ENCODE results near the gene PLCH2. TPM values are rescaled to one million over a fixed set of nuclear protein-coding genes. Genes with fewer than 3 reads are reported as not detected.
"Not testable (repeated sequence)": the region's sequence is repeated elsewhere in the genome, so short reads cannot be mapped to it uniquely, and the experiment has no call there.

Gene PLCH2
- total and polyA plus RNA-seq, 7 donors = 0.04 to 0.60 (median 0.09) TPM; not detected in 1

DNA sequence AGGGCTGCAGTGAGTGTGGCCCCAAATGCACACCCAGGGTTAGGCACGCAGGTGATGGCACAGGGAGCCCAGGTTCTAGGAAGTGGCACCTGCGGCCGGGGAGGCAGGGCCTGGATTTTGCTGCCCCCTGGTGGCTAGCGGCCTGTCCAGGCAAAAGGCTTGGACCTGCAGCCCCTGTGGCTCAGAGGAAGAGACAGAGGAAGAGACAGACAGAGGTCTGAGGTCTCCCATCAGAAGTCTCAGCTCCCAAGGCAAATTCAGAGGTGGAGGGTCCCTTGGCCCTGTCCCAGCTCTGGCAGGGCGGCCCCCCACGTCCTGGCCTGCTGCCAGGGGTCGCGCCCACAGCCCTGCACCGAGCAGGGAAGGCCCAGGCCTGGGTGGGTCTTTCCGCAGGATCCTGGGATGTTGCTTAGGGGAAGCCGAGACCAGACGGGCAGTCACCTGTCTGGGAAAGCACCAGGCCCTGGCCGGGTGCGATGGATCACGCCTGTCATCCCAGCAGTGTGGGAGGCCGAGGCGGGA, 72.0 kb downstream of the PLCH2 start:
- TF ChIP-seq, protein P1, sequence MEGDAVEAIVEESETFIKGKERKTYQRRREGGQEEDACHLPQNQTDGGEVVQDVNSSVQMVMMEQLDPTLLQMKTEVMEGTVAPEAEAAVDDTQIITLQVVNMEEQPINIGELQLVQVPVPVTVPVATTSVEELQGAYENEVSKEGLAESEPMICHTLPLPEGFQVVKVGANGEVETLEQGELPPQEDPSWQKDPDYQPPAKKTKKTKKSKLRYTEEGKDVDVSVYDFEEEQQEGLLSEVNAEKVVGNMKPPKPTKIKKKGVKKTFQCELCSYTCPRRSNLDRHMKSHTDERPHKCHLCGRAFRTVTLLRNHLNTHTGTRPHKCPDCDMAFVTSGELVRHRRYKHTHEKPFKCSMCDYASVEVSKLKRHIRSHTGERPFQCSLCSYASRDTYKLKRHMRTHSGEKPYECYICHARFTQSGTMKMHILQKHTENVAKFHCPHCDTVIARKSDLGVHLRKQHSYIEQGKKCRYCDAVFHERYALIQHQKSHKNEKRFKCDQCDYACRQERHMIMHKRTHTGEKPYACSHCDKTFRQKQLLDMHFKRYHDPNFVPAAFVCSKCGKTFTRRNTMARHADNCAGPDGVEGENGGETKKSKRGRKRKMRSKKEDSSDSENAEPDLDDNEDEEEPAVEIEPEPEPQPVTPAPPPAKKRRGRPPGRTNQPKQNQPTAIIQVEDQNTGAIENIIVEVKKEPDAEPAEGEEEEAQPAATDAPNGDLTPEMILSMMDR (IDR thresholded peaks at IDR 0.05) = peak; percentile 95
- 19 to 26% (median 23%) methylated on average over 17 of the region's 17 CpGs for WGBS, 3 donors

DNA sequence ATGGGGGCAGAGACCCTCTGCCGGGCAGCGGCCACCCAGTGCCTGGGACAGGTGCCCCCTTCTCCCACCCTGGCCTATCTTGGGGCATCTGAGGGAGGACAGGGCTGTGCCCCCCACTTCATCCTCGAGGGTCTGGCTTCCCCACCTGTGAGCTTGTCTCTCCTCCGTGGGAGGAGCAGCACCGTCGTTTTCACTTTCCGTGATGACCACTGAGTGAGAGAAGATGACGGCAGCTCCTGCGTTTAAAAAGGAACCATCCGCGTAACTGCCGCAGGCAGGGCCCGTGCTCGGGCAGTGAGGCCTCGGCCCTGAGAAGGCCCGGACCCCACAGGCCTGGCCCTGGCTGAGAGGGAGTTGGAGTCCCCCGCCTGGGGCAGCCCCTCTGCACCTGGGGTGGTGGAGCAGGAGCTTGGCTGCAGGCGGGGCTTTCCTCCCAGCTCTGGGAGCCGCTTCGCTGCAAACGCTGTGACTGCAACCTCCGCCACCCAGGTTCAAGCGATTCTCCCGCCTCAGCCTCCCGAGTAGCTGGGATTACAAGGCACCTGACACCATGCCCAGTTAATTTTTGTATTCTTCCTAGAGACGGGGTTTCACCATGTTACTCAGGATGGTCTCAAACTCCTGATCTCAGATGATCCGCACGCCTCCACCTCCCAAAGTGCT, 73.4 kb downstream of the PLCH2 start:
- Histone ChIP-seq H3K4me3 (peak overlapping the region; percentile 66), H3K27ac (peak overlapping the region; percentile 77), H3K4me1 (peaks cover 15% of the 10 kb centered on the region), H3K27me3 (ENCODE audit: insufficient read depth in 3 of 3, low read length in 2 of 3) (peaks cover 0 to 22% (median 4%) of the 10 kb centered on the region in 3 donors)
- not testable (repeated sequence) for H3K9me3 ChIP-seq; ATAC-seq; H3K36me3 ChIP-seq (ENCODE audit: insufficient read depth in 1 of 2, low read depth in 1 of 2); DNase-seq
- WGBS, 3 donors = 74 to 82% (median 76%) methylated on average over 23 to 25 of the region's 28 CpGs
- intact Hi-C loops (cut with DNase I) = loop anchor here in 1 of 2 donors (5.0 kb wide), 1 partner anchor 87 kb away; no protein-coding TSS in a partner anchor

More for the DNA sequence above, 72.0 kb downstream of the PLCH2 start:
- H3K27me3 ChIP-seq (ENCODE audit: insufficient read depth in 3 of 3, low read length in 2 of 3) = peaks cover 0 to 34% (median 4%) of the 10 kb centered on the region in 3 donors
- ATAC-seq (peak; percentile 60 to 82 (median 74)), DNase-seq (peak; percentile 80 to 90)
- peak overlapping the region; percentile 83 for H3K27ac ChIP-seq
- no peaks in the 10 kb centered on the region for H3K36me3 ChIP-seq (ENCODE audit: insufficient read depth in 1 of 2, low read depth in 1 of 2)
- H3K9me3 ChIP-seq = no peaks in the 10 kb centered on the region
- H3K4me1 ChIP-seq = peaks cover 15% of the 10 kb centered on the region
- intact Hi-C loops (cut with DNase I) = loop anchor here (1.0 to 5.0 kb wide), 2 partner anchors 86 to 134 kb away; no protein-coding TSS in a partner anchor
- H3K4me3 ChIP-seq = peak overlapping the region; percentile 66

DNA sequence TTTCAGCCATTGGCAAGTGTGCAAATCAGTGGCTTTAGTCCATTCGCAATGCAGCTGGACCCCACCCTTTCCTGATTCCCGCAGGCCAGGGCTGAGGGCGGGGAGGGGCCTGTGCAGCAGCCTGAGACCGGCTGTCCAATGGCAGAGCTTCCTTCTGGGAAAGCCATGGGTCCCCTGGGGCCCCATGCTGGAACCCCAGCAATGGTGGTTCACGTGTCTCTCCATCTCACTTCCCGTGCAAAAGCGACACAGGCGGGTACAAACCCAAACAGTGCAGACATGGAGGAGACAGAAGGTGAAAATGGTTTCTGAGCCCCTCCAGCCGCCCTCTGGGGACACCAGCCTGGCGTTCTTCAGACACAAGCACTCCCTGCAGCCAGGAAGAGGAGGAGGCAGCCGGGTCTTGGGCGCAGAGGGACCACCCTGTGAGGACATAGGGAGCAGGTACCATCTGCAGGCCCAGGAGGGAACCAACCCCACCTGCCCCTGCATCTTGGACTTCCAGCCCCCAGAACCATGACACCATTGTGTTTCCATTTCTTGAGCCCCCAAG, 74.3 kb downstream of the PLCH2 start:
- Histone ChIP-seq H3K4me3 (peak overlapping the region; percentile 66), H3K27me3 (ENCODE audit: insufficient read depth in 3 of 3, low read length in 2 of 3) (peaks cover 0 to 22% (median 6%) of the 10 kb centered on the region in 3 donors), H3K4me1 (peaks cover 15% of the 10 kb centered on the region)
- DNase-seq; H3K36me3 ChIP-seq (ENCODE audit: insufficient read depth in 1 of 2, low read depth in 1 of 2); H3K9me3 ChIP-seq; H3K27ac ChIP-seq; ATAC-seq; intact Hi-C loops (cut with DNase I): not testable (repeated sequence)
- 39 to 47% (median 41%) methylated on average over 8 to 11 of the region's 12 CpGs for WGBS, 3 donors

DNA sequence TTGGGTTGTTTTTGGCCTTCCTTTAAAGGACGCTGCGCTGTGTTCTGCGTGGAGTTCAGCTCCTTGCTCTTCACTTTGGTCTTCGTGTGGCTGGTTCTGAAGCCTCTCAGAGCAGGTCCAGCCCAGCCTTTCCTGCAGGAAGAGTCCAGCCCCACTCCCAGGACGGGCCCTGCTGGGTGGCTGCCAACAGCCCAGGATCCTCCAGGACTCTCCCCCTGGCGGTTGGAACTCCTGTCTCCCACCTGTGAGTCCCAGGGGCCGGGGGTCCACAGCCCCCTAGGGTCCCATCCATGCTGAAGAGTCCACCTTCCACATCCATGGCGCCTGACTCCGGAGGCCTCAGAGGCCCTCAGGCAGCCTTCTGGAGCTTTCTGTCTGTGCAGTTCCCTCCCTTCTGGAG, 75.5 kb downstream of the PLCH2 start:
- H3K27ac ChIP-seq; intact Hi-C loops (cut with DNase I); DNase-seq; ATAC-seq; H3K36me3 ChIP-seq (ENCODE audit: insufficient read depth in 1 of 2, low read depth in 1 of 2); H3K9me3 ChIP-seq: not testable (repeated sequence)
- Histone ChIP-seq H3K27me3 (ENCODE audit: insufficient read depth in 3 of 3, low read length in 2 of 3) (peaks cover 0 to 14% (median 6%) of the 10 kb centered on the region in 3 donors), H3K4me1 (peaks cover 11% of the 10 kb centered on the region), H3K4me3 (peak overlapping the region; percentile 49)
- 69 to 77% (median 74%) methylated on average over 7 to 9 of the region's 9 CpGs for WGBS, 3 donors

DNA sequence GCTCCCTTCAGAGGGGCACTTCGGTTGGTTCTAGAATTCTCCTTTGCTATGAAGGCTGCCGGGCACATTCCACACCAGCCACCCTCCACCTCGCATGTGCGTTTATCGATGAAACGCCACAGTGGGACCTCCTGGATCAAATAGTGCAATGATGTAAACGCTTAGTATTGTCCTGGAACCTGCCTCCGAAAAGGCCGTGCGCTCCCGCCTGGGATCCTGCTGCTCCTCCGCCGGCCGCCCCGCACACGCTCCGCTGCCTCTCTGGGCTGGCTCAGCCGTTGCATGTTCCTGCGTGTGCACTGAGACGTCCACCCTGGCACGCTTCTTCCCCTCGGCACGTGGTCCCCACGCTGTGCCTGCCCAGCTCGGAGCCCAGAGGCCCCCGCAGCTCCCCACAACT, 76.1 kb downstream of the PLCH2 start:
- Histone ChIP-seq H3K4me3 (no peak overlapping the region), H3K4me1 (peaks cover 8% of the 10 kb centered on the region)

DNA sequence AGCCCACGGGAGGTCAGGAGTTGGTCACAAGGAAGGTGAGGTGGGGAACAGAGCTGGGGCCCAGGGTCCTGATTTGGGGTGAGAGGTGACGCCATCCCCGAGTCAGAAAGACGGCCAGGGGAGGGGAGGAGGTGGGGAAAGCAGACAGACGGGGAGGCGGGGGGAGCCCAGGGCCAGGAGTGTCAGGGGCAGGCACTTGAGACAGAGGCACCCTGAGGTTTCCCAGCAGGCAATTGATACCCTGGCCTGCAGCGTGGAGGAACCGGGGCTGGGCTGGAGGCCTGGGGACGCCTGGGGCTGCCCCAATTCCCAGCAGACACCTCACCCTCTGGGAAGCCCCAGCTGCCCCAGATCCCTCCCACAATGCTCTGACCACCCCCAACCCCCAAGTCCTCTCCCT, 77.0 kb downstream of the PLCH2 start:
- H3K27ac ChIP-seq; H3K9me3 ChIP-seq; intact Hi-C loops (cut with DNase I); H3K36me3 ChIP-seq (ENCODE audit: insufficient read depth in 1 of 2, low read depth in 1 of 2); ATAC-seq; H3K4me3 ChIP-seq; DNase-seq; H3K27me3 ChIP-seq (ENCODE audit: insufficient read depth in 3 of 3, low read length in 2 of 3); H3K4me1 ChIP-seq: not testable (repeated sequence)
- WGBS, 3 donors = 35 to 71% (median 62%) methylated on average over 4 to 9 of the region's 9 CpGs

More for the DNA sequence above, 76.1 kb downstream of the PLCH2 start:
- TF ChIP-seq, protein P1 (IDR thresholded peaks at IDR 0.05) = no peak
- H3K27me3 ChIP-seq (ENCODE audit: insufficient read depth in 3 of 3, low read length in 2 of 3) = peaks cover 0 to 7% (median 5%) of the 10 kb centered on the region in 3 donors
- no peak overlapping the region for H3K27ac ChIP-seq
- intact Hi-C loops (cut with DNase I) = no loop called here
- H3K9me3 ChIP-seq = no peaks in the 10 kb centered on the region
- H3K36me3 ChIP-seq (ENCODE audit: insufficient read depth in 1 of 2, low read depth in 1 of 2) = no peaks in the 10 kb centered on the region
- DNase-seq (no peak), ATAC-seq (no peak)
- WGBS, 3 donors = 80 to 90% (median 84%) methylated on average over 24 to 26 of the region's 26 CpGs

Measured in psoas muscle (tissue), 8 donors.